ENCODE data around the gene UBE2E1. TPM values are rescaled to one million over a fixed set of nuclear protein-coding genes. Genes with fewer than 3 reads are reported as not detected.
A peak's percentile ranks its signal among the peaks of the same experiment; 100 is the strongest.

UBE2E1 gene
- 10 to 100 TPM; 62.2 to 70.7 TPM for total RNA-seq
- 26.3 to 48.9 reads per million in 2 donors for total RNA-seq

- H3K27me3 Mint-ChIP-seq: no peaks in the 10 kb centered on the region
- peaks cover 38% of the 10 kb centered on the region for H3K4me1 Mint-ChIP-seq
- ATAC-seq (peak; percentile 88), DNase-seq (peak; percentile 62 to 71 (median 65))
- peak within 1 kb of the TSS; percentile 97 for H3K4me3 Mint-ChIP-seq
- no peaks in the 10 kb centered on the region for H3K9me3 ChIP-seq (ENCODE audit: control insufficient read depth, low read length, poor library complexity, severe bottlenecking)
- H3K36me3 Mint-ChIP-seq (ENCODE audit: low read depth): peaks cover 11% of the 10 kb centered on the region
- H3K27ac Mint-ChIP-seq: peak within 1 kb of the TSS; percentile 98
Observed at GRCh38 chr3:23805633-23806533, at the start of gene UBE2E1. Gene UBE2E1 (plus strand): TSS chr3:23805955. CDS start chr3:23807270, 1,315 bp downstream.

DNA sequence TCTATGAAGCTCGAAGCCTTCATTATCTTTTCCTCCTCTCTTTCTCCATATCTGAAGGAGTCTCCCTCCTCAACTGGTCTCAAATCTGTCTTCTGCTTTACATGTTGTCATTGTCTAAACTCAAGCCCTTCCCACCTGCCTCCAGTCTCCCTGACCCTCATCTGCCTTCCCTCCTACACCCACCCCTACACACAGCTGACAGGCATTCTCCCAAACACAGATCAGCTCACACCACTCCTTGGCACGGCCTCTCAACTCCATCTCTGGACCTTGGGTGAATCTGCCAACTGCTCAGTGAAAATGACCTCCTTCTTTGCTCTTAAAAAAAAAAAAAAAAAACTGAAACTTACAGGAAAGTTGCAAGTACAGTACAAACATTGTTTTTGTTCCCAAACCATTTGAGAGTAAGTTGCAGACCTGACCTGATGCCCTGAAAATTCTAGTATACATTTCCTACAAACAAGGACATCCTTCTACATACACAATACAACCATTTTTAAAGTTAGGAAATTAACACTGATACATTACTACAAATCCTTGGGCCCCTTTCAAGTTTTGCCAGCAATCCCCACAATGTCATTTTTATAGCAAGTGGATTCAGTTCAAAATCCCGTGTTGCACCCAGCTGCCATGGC lies 49.4 kb upstream of the UBE2E1 start:
- Mint-ChIP-seq H3K27me3 (peaks cover 14% of the 10 kb centered on the region), H3K4me3 (no peak overlapping the region), H3K27ac (peak overlapping the region; percentile 2), H3K36me3 (ENCODE audit: low read depth) (no peaks in the 10 kb centered on the region), H3K4me1 (peaks cover 9% of the 10 kb centered on the region)
- H3K9me3 ChIP-seq (ENCODE audit: control insufficient read depth, low read length, poor library complexity, severe bottlenecking): no peaks in the 10 kb centered on the region
- ATAC-seq (no peak), DNase-seq (no peak)

DNA sequence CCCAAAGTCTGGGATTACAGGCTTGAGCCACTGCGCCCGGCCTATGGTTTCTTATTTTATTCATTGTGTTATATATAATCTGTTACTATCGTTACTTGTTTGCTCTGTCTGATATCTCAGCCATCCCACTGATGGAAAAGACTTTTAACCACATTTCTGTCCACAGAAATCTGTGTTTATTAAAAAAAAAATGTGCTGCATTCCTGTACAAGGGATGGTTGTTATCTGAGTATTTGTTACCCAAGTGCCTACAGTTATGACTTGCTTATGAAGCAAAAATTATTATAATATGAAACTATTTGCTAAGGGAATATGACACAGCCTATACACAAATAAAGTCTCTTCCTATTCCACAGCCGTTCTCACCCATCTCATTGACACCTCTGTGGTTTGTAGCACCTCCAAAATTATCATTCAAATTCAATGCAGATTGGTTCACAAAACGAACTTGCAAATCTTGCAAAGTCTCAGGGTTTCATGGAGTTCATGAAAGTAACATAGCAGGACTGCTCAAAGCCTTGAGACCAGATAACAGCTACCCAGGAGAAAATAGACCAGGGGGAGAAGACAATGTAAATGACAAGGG lies 47.4 kb upstream of the UBE2E1 start:
- ATAC-seq (no peak), DNase-seq (no peak)
- Mint-ChIP-seq H3K27me3 (peaks cover 14% of the 10 kb centered on the region), H3K4me3 (no peak overlapping the region), H3K27ac (no peak overlapping the region), H3K36me3 (ENCODE audit: low read depth) (no peaks in the 10 kb centered on the region), H3K4me1 (peaks cover 21% of the 10 kb centered on the region)
- H3K9me3 ChIP-seq (ENCODE audit: control insufficient read depth, low read length, poor library complexity, severe bottlenecking): no peaks in the 10 kb centered on the region

- ATAC-seq: no peak
- Mint-ChIP-seq H3K27me3 (peaks cover 10% of the 10 kb centered on the region), H3K4me1 (peaks cover 21% of the 10 kb centered on the region), H3K36me3 (ENCODE audit: low read depth) (no peaks in the 10 kb centered on the region), H3K27ac (peak overlapping the region; percentile 37), H3K4me3 (no peak overlapping the region)
- no peak for DNase-seq
- H3K9me3 ChIP-seq (ENCODE audit: control insufficient read depth, low read length, poor library complexity, severe bottlenecking): no peaks in the 10 kb centered on the region
Observed at GRCh38 chr3:23760325-23760724, 45.4 kb upstream of the UBE2E1 start.

DNA sequence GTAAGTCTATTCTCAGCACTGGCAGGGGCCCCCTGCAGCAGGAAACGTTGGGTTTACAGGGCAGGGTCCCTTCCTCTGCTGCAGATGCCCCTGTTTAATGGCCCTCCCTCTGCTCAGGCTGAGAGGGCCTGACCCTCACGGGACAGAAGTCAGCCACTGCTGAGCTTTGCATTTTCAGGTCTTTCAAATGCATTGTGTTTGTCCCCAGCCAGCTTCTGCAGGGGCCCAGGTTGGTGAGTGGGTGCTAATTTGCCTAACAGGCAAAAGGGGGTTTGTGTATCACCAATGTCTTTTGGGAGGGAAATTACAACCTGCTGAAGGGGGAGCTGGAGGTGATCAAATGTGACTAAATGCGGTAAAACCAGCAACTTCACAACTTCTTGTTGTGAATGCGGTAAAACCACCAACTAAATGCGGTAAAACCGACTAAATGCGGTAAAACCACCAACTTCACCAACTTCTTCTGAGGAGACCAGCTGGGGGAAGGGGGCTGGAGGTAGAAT lies 44.8 kb upstream of the UBE2E1 start:
- Mint-ChIP-seq H3K36me3 (ENCODE audit: low read depth) (no peaks in the 10 kb centered on the region), H3K27me3 (peaks cover 6% of the 10 kb centered on the region), H3K4me1 (peaks cover 21% of the 10 kb centered on the region), H3K4me3 (no peak overlapping the region), H3K27ac (peak overlapping the region; percentile 37)
- no peaks in the 10 kb centered on the region for H3K9me3 ChIP-seq (ENCODE audit: control insufficient read depth, low read length, poor library complexity, severe bottlenecking)
- DNase-seq: no peak
- no peak for ATAC-seq

- no peaks in the 10 kb centered on the region for H3K9me3 ChIP-seq (ENCODE audit: control insufficient read depth, low read length, poor library complexity, severe bottlenecking)
- no peaks in the 10 kb centered on the region for H3K36me3 Mint-ChIP-seq (ENCODE audit: low read depth)
- H3K4me3 Mint-ChIP-seq: no peak overlapping the region
- no peak for DNase-seq
- no peak overlapping the region for H3K27ac Mint-ChIP-seq
- H3K4me1 Mint-ChIP-seq: peaks cover 21% of the 10 kb centered on the region
- peaks cover under 1% of the 10 kb centered on the region for H3K27me3 Mint-ChIP-seq
- ATAC-seq: no peak
Observed at GRCh38 chr3:23761440-23761896, 44.3 kb upstream of the UBE2E1 start.

DNA sequence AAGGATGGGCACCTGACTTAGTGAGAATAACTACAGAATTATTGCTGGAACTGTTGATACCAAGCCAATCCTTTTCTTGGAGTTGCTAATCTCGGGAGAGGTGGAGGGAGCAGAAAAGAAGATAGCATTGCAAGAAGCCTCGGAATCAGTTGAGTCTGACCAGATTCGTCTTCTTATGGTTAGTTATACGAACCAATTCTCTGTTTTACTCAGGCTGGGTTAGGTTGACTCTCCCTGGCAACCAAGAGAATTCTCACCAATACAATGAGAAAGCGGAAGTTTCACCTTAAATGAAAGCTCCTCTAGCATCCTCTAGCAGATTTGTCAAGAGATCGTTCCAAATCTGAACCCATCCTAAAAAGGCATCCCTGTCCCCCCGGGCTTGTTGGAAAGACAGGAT lies 43.5 kb upstream of the UBE2E1 start:
- Mint-ChIP-seq H3K4me3 (peak overlapping the region; percentile 69), H3K27me3 (no peaks in the 10 kb centered on the region), H3K36me3 (ENCODE audit: low read depth) (no peaks in the 10 kb centered on the region), H3K4me1 (peaks cover 21% of the 10 kb centered on the region), H3K27ac (no peak overlapping the region)
- no peaks in the 10 kb centered on the region for H3K9me3 ChIP-seq (ENCODE audit: control insufficient read depth, low read length, poor library complexity, severe bottlenecking)
- DNase-seq (no peak), ATAC-seq (peak; percentile 40)

- H3K9me3 ChIP-seq (ENCODE audit: control insufficient read depth, low read length, poor library complexity, severe bottlenecking): no peaks in the 10 kb centered on the region
- Mint-ChIP-seq H3K36me3 (ENCODE audit: low read depth) (no peaks in the 10 kb centered on the region), H3K4me3 (peak overlapping the region; percentile 69), H3K27me3 (no peaks in the 10 kb centered on the region), H3K4me1 (peaks cover 21% of the 10 kb centered on the region), H3K27ac (no peak overlapping the region)
- no peak for DNase-seq
- ATAC-seq: no peak
Observed at GRCh38 chr3:23762759-23763477, 42.8 kb upstream of the UBE2E1 start.

- no peak for ATAC-seq
- peaks cover 21% of the 10 kb centered on the region for H3K4me1 Mint-ChIP-seq
- H3K27me3 Mint-ChIP-seq: no peaks in the 10 kb centered on the region
- H3K9me3 ChIP-seq (ENCODE audit: control insufficient read depth, low read length, poor library complexity, severe bottlenecking): no peaks in the 10 kb centered on the region
- DNase-seq: no peak
- no peak overlapping the region for H3K4me3 Mint-ChIP-seq
- H3K36me3 Mint-ChIP-seq (ENCODE audit: low read depth): no peaks in the 10 kb centered on the region
- H3K27ac Mint-ChIP-seq: peak overlapping the region; percentile 24
Observed at GRCh38 chr3:23764407-23764806, 41.3 kb upstream of the UBE2E1 start.

GRCh38 chr3:23767546-23767945 lies 38.2 kb upstream of the UBE2E1 start:
- no peak for ATAC-seq
- no peak for DNase-seq
- Mint-ChIP-seq H3K4me1 (peaks cover 3% of the 10 kb centered on the region), H3K27me3 (no peaks in the 10 kb centered on the region), H3K27ac (no peak overlapping the region), H3K4me3 (no peak overlapping the region), H3K36me3 (ENCODE audit: low read depth) (no peaks in the 10 kb centered on the region)
- no peaks in the 10 kb centered on the region for H3K9me3 ChIP-seq (ENCODE audit: control insufficient read depth, low read length, poor library complexity, severe bottlenecking)

DNA sequence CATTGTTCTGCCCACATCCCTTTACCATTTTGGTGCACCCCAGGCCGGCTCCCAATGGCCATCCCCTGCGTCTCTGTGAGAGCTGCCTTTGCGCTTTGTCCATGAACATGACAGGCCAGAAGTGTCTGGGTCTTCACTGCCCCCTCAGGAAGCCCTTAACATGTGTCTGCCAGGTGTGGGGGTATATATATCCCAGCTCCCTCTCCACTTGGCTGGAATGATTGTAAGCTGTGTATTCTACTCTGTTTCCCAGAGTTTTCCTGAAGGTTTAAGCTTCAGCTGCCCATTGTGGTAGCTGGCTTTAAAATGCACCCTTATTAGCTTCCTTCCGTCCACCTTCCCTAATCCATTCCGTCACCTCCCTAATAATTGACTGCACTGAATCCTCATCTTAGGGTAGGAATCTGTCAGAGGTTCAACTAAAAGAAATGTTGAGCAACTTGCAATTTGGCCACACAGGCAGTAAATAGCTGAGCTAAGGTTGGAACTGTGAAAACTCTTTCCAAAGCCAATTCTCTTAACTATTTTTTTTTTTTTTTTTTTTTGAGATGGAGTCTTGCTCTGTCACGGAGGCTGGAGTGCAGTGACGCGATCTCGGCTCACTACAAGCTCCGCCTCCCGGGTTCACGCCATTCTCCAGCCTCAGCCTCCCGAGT lies 30.4 kb upstream of the UBE2E1 start:
- Mint-ChIP-seq H3K4me1 (no peaks in the 10 kb centered on the region), H3K36me3 (ENCODE audit: low read depth) (no peaks in the 10 kb centered on the region), H3K27ac (no peak overlapping the region), H3K4me3 (no peak overlapping the region), H3K27me3 (peaks cover 6% of the 10 kb centered on the region)
- DNase-seq (no peak), ATAC-seq (no peak)
- no peaks in the 10 kb centered on the region for H3K9me3 ChIP-seq (ENCODE audit: control insufficient read depth, low read length, poor library complexity, severe bottlenecking)

DNA sequence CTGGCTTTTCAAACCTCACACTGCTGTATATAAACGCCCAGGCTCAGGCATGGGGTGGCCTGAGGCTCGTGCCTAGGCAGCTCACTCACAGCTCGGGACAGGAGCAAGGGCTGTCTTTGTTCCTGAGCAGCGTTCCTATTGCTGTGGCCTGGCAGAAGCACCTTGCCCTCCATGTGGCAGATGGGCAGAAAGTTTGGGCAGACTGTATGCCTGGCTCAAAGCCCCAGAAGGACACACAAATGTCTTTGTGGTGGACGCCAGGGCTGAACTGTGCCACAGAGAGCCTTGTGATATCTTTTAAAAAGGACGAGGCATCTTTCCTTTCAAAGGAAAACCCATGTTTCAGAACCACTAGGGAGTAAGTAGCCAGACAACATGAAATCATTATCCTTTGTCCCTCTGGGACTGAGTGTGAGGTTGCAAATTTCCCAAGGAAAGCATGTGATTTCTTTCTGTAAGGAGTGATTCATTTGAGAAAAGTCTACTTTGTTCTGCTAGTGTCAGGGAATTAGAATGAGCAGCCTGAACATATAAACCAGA lies 29.3 kb upstream of the UBE2E1 start:
- H3K27ac Mint-ChIP-seq: no peak overlapping the region
- H3K27me3 Mint-ChIP-seq: peaks cover 11% of the 10 kb centered on the region
- no peaks in the 10 kb centered on the region for H3K9me3 ChIP-seq (ENCODE audit: control insufficient read depth, low read length, poor library complexity, severe bottlenecking)
- ATAC-seq: no peak
- no peaks in the 10 kb centered on the region for H3K36me3 Mint-ChIP-seq (ENCODE audit: low read depth)
- no peak overlapping the region for H3K4me3 Mint-ChIP-seq
- DNase-seq: no peak
- no peaks in the 10 kb centered on the region for H3K4me1 Mint-ChIP-seq
